ENCODE results near the gene PLD1. TPM values are rescaled to one million over a fixed set of nuclear protein-coding genes. Genes with fewer than 3 reads are reported as not detected.
"Not testable (repeated sequence)": the region's sequence is repeated elsewhere in the genome, so short reads cannot be mapped to it uniquely, and the experiment has no call there.

The PLD1 gene
- total RNA-seq, 1 donor from 2014 or later, result 6.6 TPM

DNA sequence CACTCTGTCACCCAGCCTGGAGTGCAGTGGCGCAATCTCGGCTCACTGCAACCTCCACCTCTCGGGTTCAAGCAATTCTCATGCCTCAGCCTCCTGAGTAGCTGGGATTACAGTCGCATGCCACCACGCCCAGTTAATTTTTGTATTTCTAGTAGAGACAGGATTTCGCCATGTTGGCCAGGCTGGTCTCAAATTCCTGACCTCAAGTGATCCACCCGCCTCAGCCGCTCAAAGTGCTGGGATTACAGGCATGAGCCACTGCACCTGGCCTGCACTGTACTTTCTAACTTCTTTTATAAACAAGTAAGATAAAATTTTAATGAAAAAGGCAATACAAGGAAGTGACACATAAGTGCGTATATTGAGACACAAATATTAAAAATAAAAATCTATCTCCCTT lies 117.7 kb downstream of the PLD1 start:
- DNase-seq, result not testable (repeated sequence)

DNA sequence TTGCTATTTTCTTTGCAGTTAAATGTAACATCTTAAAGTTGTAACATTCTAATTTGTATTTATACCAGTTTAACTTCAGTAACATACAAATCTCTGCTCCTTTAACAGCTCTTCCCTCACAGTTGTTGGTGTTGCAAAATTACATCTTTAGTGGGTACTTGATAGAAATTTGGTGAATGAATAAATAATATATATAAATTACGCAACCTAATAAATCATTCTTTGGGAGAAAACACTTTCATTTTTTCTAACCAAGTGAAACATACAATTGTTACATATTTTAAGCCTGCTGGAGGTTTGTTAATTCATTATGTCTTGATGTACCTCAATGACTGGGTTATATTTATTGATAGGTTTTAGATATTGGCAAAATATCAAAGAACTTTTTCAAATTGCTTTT lies 118.8 kb downstream of the PLD1 start:
- no peak for DNase-seq

DNA sequence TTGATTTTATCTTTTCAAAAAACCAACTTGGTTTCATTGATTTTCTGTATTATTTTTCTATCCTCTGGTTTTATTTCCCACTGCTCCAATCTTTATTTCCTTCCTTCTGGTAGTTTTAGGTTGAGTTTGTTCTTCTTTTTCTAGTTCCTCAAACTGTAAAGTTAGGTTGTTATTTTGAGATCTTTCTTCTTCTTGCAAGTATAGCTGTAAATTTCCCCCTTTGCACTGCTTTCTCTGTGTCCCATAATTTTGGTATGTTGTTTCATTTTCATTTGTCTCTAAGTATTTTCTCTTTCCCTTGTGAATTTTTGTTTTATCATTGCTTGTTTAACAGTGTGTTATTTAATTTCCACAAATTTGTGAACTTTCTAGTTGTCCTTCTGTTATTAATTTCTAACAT lies 120.0 kb downstream of the PLD1 start:
- no peak for DNase-seq

DNA sequence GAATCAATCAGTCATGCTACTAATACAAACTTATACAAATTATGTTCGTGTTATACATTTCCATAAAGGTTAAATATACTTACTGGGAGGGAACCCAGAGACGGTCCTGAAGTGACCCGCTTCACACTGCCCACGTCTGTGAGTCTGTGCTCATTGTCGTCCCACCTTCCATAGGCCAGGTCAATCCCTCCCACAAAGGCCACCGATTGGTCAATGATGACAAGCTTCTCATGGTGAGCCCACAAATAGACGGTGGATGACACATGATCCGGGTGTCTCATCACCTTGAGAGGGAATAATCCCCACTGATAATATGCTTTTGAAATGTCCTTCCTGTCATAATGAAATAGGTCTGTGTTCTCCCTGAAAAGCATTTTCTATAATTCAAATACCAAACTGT lies 121.7 kb downstream of the PLD1 start:
- DNase-seq, result no peak

DNA sequence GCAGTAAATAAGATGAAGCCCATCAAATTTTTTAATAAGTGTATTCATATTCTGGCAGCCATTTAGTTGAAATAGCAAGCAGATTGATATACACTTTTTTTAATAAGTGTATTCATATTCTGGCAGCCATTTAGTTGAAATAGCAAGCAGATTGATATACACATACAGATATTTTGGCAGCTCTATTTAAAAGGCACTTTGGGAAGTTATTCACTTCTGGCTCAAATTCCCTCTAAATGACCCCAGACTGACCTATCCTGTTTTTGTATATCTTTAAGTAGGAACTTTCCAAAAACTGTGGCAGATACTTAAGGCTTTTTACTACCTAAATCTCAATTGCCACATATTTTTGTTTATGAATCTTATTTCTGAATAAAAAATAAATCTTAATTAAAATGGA lies 122.3 kb downstream of the PLD1 start:
- no peak for DNase-seq

DNA sequence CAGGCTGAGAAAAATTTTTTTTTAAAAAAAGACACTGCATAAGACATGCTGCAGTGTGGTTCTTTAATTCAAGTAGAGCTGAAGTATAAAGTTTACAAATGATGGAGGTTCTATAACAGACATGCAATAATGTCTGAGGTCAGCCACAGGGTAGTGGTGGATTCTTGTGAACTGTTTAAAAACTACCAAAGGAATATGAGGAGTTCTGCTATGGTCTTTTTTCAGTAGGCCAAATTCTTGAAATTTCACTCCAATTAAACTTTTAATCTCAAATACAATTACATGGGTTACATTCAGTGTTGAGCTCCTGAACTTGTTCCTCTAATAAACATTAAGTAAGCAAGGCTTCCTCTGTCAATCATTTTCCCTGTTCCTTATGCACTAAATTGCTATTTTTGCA lies 122.7 kb downstream of the PLD1 start:
- no peak for DNase-seq

DNA sequence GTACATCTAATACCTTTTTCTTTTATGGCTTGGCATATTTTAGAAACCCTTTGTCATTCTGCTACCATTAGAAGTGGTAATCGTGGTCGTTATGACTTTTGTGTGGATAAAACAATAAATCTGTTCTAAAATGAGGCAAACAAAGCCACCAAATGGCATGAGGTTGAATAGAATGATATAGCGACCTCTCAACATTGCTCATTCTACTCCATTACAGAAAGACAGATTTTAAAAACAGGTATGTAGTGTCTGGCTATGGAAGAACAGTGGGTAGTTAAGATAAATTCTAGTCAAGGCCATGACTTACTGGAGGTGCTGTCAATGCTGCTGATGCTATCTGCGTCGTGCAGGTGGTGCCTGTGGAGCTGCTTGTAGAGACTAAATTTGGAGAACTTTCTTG lies 123.2 kb downstream of the PLD1 start:
- DNase-seq, result no peak

DNA sequence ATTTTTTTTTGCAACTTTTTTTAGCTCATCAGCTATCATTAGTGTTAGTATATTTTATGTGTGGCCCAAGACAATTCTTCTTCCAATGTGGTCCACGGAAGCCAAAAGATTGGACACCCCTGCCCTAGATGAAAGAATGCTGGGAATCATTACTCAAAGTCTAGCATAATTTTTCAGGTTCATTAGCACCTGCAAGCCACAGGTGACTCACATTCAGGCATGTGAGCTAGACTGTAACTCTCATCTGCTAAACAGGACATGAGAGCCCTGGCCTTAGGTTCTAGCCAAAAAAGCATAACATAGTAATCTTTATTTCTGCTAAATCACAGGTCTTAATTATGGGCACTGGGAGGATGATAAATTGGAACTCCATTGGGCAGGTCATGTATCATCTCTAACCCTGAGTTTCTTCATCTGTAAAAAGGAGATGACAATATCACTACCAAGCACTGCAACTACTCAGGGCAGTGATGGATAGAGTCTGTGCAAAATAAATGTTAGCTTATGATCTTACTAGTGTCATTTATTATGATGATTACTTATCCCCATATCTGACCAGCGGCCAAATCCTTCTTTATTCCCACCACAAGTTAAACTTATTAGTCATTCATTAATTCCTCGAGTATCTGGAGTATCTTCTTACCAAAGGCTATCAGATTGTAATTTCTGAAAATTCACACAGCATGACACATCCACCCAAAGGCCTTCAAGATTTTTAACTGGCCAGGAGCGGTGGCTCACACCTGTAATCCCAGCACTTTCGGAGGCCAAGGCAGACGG lies 125.0 kb downstream of the PLD1 start:
- DNase-seq, result no peak

DNA sequence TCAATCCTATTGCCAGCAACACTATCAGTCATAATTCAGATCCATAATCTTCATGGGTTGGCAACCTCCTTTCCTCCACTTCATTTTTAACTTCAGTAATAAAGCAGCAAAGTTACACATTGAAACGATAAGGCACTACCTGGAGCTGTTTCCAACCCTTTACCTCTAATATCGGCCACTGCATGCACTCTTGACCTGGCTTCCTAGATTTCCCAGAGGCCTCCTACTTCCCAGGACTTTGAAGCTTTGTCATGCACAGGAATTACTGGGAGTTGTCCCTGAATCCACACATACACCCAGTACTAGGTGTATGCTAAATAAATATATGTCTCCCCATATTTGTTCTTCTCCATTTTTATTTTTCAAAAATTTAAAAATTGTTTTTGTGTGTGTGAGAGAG lies 126.1 kb downstream of the PLD1 start:
- no peak for DNase-seq

DNA sequence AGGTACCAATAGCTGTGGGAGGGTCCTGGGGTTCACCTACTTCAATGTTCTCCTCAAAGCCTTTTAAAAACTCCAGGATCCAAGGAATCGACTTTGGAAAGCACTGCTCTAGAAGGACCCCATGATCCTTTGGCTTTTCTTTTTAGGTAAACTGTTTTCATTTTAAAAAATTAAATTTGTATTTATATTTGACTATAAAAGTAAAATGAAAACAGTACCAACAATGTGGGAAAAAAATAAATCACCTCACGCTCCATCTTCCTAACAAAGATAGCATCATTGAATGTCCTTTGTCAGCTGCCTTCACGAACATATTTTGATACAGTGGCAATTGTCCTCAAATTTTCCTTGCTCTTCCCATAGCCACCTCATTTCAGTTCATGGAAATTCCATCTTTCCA lies 127.5 kb downstream of the PLD1 start:
- no peak for DNase-seq

DNA sequence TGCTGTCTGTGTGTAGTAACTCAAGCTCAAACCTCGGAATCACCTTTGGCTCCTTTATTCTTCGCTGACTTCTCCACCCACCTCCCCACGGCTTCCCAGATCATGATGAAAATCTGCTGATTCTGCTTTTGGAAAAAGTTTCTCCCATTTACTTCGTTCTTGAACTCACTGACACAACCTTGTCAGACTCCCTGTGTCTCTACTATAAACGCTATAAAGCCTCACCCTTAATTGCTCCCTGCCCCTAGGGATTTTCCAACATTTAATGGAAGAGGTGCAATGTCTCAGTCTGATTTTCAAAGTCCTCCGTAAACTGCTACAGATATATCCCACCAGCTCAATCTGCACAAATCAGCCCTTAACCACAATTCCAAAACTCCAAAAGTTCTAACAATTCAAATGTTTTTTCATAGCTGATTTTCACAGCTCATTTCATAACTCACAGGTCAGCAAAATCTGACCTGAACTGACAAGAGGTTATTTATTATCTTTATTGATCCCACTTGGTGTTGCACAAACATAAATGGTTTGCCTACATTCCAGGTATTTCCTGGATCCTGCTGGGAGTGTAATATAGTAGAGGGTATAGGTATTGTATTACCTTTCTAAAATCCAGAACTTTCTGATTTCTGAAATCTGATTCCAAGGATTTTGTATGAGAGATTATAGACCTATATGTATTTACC lies 129.4 kb downstream of the PLD1 start:
- DNase-seq, result no peak

DNA sequence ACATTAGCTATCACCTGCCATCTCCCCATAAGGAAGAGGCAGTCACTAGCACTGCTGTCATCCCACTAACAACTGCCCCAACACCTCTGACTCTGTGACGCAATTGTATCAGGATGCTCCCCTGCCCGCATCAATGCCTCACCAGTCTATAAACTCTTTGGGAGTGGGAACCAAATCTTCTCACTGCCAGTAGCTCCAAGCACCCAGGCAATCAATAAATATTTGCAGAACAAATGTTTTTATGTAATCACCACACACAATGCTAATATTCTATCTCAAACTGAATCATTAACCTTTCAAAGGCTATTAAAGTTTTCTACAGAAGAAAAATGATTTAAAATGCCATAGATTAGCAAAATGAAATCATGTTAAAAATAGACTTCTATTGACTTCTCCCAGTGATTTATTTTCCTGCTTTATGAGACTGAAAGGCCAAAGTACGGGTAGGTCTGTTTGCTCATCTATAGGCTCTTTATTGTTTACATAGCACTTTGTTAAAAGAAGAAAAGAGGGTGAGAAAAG lies 131.3 kb downstream of the PLD1 start:
- no peak for DNase-seq

DNA sequence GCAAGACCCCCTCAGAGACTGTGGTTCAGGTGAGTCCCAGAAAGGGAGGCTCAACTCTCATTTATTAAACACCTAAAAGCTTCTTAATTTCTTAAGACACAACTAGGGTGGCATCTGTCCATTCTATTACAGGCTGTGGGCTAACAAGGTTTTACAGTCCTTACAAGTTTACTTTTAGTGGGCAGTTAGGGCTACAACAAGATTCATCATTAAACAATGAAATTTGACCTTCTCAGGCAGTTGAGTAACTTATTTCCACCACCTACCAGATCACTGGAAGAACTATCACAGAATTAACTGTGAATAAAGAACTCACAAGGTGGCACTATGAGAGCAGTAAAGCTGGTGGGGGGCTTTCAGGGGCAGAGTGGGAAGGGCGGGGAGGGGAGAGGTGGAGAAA lies 132.6 kb downstream of the PLD1 start:
- DNase-seq, result no peak

DNA sequence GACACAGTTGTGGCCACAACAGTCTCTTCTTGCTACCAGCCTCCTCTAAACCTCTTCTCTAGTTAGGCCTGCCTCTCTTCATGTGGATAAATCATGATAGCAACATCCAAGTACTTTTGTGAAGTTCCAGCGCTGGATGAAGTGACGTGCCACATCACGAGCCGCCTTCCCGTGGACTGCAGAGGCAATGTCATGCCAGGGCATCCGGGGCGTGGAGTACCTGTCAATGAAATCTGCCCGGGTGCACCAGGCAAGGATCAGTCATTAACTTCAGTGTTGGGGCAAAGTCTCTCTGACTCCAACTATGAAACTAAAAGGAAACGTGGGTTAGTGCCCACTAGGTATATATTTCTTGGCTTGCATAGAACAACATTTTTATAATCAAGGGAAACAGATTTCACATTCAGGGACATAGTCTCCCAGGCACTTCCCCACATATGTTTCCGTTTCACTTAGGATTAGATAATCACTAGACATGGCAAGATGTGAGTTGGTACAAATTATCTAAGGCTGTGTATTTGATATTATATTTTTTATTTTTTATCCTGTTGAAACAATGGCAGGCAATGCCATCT lies 133.6 kb downstream of the PLD1 start:
- no peak for DNase-seq

DNA sequence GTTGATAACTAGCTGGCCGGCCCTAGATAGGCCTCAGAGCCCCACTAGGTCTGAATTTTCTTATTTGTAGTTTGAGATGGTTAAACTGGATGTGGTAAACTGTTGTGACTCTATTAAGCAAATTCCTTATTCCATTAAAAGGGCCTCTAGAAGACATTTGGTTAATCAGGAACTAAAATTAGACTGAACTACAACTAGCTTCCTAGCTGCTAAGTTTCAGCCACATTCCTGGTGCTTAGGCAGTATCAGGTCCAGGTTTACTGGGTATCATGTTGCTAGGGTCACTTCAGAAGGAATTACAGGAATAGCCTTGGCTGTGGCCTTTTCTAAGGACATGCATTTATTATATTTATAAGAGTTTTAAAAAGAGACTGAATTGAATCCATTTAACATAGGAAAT lies 136.3 kb downstream of the PLD1 start:
- DNase-seq, result no peak

DNA sequence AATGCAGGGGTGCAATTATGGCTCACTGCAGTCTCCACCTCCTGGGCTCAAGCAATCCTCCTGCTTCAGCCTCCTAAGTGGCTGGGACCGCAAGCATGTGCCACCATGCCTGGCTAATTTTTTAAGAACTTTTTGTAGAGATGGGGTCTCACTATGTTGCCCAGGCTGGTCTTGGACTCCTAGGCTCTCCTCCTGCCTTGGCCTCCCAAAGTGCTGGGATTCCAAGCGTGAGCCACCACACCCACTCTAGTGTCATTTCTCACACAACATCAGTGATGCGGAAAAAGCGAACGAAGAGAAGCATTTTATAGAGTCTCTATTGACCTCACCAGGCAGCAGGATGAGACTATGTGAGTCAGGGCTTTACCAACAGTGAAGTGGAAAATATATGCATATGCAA lies 137.7 kb downstream of the PLD1 start:
- no peak for DNase-seq

DNA sequence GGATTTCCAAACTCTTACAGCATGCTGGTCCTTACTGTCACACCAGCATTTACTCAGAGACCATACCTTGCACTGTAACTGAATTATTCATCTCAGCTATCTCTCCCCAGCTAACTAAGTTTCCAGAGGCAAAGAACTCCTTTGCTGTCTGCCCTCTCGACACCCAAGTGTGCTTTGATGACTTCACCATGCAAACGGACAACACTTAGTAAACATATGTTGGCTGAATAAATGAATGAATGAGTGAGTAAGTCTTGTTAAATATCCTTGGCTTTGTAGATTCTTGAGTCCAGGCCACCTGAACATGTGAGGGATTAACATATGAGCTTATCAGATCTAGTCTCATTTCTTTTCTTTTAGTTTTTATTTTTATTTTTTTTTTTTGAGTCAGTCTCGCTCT lies 138.2 kb downstream of the PLD1 start:
- DNase-seq, result no peak

DNA sequence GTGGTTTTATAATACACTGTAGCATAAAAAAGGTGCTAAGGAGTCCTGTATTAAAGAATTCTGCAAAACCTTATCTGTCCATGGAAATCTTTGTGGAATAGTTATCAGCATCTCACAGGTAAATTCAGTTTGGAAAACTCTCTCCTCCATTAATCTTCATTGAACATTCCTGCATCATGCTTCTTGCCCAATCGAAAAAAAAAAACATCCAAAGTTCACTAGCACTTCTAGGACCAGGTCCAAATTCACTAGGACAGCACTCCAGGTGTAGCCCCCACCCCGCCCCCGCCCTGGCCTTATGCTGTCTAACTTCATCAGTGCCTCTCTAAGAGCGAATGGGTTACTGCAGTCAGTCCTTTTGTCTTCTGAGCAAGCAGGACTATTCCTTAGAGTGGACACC lies 138.6 kb downstream of the PLD1 start:
- DNase-seq, result no peak

DNA sequence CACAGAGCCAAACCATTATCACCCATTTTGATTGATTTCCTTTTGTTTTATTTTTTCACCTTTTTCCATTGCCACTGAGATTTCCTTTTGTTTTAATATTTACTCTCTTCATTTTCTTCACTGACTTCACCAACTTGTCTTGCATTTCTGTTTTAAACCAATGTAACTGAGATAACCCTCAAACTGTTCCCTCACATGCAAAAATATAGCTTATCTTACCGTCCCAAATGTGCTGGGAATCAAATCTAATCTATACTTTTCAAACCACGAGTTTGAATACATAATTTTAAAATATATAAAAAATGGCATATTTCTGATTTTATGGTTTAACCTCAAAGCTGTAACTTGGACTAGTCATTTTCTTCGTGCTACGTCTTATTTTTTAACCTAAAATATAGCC lies 143.8 kb downstream of the PLD1 start:
- DNase-seq, result no peak

DNA sequence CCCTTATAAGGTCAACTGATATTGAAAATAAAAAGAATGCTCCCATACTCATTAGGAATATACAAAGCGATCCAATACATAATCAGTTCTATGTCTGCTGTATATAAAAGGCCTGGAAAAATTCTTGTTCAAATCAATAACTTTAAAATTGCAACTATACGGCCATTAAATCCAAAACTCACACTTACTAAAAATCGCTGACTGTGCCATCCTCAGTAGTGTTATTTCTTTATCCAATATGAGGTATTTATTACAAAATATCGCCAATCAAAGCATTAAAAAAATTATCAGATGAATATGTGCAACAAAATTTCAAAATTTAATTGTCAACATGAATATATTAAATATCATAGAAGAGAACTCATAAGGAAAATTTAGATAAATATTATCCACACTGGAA lies 146.5 kb downstream of the PLD1 start:
- DNase-seq, result no peak

DNA sequence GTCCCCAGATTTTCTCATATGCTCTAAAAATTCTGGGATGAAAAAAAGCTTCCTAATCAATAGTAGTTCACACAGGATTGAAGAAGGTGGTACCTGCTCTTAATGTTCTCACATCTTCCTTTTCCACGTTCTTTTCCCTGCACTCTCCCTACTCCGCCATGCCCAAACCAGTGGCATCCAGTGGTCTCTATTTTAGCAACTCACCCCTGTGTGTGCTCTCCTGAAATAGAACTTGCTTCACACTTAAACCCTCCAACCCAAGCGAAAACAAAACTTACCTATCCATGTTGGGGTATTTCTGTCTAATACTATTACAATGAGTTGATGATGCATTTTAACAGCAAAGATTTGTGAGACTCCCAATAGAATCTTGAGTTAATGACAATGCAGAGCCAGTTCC lies 148.8 kb downstream of the PLD1 start:
- DNase-seq, result no peak

DNA sequence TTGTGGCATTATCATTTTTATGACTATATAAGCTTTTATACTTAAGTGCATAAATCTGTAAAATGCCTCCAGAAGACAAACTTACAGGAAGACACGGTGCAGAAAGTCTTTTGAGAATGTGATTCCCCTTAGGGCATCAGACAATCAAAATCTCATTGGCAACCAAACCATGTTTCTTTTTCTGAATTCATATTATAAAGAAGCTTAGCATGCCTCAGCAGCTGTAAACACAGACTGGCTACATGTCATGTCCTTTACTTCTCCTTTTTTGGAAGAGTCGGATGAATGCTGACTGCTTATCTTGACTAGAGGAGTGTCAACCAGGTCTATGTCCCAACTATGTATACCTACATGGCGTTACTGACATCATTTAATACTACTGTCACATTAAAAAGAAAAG lies 150.1 kb downstream of the PLD1 start:
- DNase-seq, result no peak

DNA sequence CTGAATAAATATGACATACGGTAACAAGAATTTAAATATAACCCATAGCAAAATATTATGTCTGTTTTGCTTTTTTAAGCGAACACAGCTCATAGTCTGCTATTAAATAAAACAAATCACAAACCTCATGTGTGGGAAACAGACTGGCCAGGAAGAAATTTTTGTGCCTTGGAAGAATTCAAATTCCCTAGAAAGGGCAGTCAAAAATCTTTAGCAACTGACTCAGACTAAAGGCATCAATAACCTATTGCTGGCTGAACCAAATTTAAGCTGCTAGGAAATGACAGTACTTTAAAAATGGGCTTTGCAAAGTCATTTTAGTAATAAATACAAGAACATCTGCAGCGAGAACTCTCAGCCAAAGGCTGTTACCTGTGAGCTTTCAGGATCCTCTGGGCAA lies 151.4 kb downstream of the PLD1 start:
- no peak for DNase-seq

DNA sequence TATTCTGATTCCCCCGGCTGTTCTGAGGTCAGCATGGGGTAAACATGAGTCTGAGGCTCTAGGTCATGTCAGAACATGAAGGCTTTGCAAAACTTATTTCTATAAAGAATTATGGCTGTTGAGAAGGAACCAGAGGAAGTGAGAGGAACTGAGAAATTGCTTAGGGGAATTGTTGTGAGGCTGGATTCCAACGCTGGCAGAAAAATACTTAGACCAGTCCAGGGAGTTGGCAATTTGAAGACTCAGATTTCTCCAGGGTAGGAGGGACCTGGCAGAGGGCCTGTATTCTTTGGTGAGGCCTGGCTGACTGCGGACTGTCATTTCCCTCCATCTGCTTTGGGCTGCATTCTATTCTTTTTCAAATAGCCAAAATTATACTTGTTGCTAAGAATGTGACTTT lies 155.5 kb downstream of the PLD1 start:
- no peak for DNase-seq
